H9 (cell line): Measurements from ENCODE around the gene HSD17B8. TPM values are rescaled to one million over a fixed set of nuclear protein-coding genes. Genes with fewer than 3 reads are reported as not detected.
A peak's percentile ranks its signal among the peaks of the same experiment; 100 is the strongest.

Experiments
- DNase-seq: peaks from one replicate; pipeline ENCODE4 v3.0.0-alpha.2; 2017
- H2AFZ ChIP-seq: one replicate; pipeline ENCODE4 v1.6.1; 2013; ENCODE audit warnings: mild to moderate bottlenecking, low read length, control low read depth, moderate library complexity
- H2AK5ac ChIP-seq: 2 replicates; pipeline ENCODE4 v1.6.1; 2013; ENCODE audit warnings: low read length, control low read depth, mixed read lengths; ENCODE audit not compliant: insufficient read length
- H2BK120ac ChIP-seq: one replicate; pipeline ENCODE4 v1.6.1; 2013; ENCODE audit warnings: low read depth, mild to moderate bottlenecking, low read length, control low read depth, inconsistent platforms; ENCODE audit not compliant: poor library complexity, severe bottlenecking
- H2BK12ac ChIP-seq: 2 replicates; pipeline ENCODE4 v1.6.1; 2013; ENCODE audit warnings: low read length, control low read depth, mixed read lengths, low read depth; ENCODE audit not compliant: insufficient read length
- H2BK15ac ChIP-seq: 2 replicates; pipeline ENCODE4 v1.6.1; 2013; ENCODE audit warnings: low read depth, low read length, control low read depth
- H2BK20ac ChIP-seq: one replicate; pipeline ENCODE4 v1.6.1; 2013; ENCODE audit warnings: low read depth, mild to moderate bottlenecking, low read length, control low read depth, inconsistent platforms; ENCODE audit not compliant: poor library complexity, severe bottlenecking
- H2BK5ac ChIP-seq: 2 replicates; pipeline ENCODE4 v1.6.1; 2013; ENCODE audit warnings: low read length, control low read depth, mixed read lengths; ENCODE audit not compliant: insufficient read length
- H3K14ac ChIP-seq: 2 replicates; pipeline ENCODE4 v1.6.1; 2013; ENCODE audit warnings: low read length, control low read depth; ENCODE audit not compliant: insufficient read depth
- H3K18ac ChIP-seq: 2 replicates; pipeline ENCODE4 v1.6.1; 2013; ENCODE audit warnings: low read depth, mild to moderate bottlenecking, mixed read lengths, low read length, control low read depth; ENCODE audit not compliant: insufficient read length
- H3K23ac ChIP-seq: 2 replicates; pipeline ENCODE4 v1.6.1; 2013; ENCODE audit warnings: low read length, control low read depth, mixed read lengths, low read depth; ENCODE audit not compliant: insufficient read length
- H3K23me2 ChIP-seq: 2 replicates; pipeline ENCODE4 v1.6.1; 2013; ENCODE audit warnings: low read depth, mild to moderate bottlenecking, mixed read lengths, low read length, control low read depth; ENCODE audit not compliant: insufficient read length, poor library complexity, severe bottlenecking
- H3K27ac ChIP-seq: 2 replicates; pipeline ENCODE4 v1.5.1; 2013; ENCODE audit warnings: low read length, control low read depth, mixed read lengths, low read depth; ENCODE audit not compliant: insufficient read length
- H3K27me3 ChIP-seq: 2 replicates; pipeline ENCODE4 v1.6.1; 2013; ENCODE audit warnings: low read length, control low read depth, inconsistent platforms; ENCODE audit not compliant: insufficient read depth
- H3K4ac ChIP-seq: 2 replicates; pipeline ENCODE4 v1.6.1; 2013; ENCODE audit warnings: low read depth, mild to moderate bottlenecking, control low read depth, inconsistent platforms, low read length, moderate library complexity
- H3K4me1 ChIP-seq: 2 replicates; pipeline ENCODE4 v1.6.1; 2013; ENCODE audit warnings: low read length, control low read depth, inconsistent platforms; ENCODE audit not compliant: insufficient read depth
- H3K4me2 ChIP-seq: 2 replicates; pipeline ENCODE4 v1.6.1; 2013; ENCODE audit warnings: low read length, control low read depth, mixed read lengths; ENCODE audit not compliant: insufficient read length, insufficient read depth
- H3K56ac ChIP-seq: 2 replicates; pipeline ENCODE4 v1.6.1; 2013; ENCODE audit warnings: low read depth, mild to moderate bottlenecking, mixed read lengths, low read length, control low read depth; ENCODE audit not compliant: insufficient read length
- H3K79me1 ChIP-seq: 2 replicates; pipeline ENCODE4 v1.6.1; 2013; ENCODE audit warnings: low read depth, mild to moderate bottlenecking, moderate library complexity, low read length, control low read depth, inconsistent platforms; ENCODE audit not compliant: insufficient read depth, poor library complexity, severe bottlenecking
- H3K79me2 ChIP-seq: 2 replicates; pipeline ENCODE4 v1.6.1; 2013; ENCODE audit warnings: low read length, control low read depth, inconsistent platforms; ENCODE audit not compliant: insufficient read depth
- H3K9ac ChIP-seq: 2 replicates; pipeline ENCODE4 v1.6.1; 2013; ENCODE audit warnings: low read length, control low read depth, mixed read lengths; ENCODE audit not compliant: insufficient read length; ENCODE audit errors: extremely low read depth
- H3K9me3 ChIP-seq: one replicate; pipeline ENCODE4 v1.6.1; 2013; ENCODE audit warnings: low read depth, low read length, inconsistent platforms; ENCODE audit not compliant: control insufficient read depth
- H3T11ph ChIP-seq: one replicate; pipeline ENCODE4 v1.6.1; 2013; ENCODE audit warnings: mild to moderate bottlenecking, low read length, control low read depth, inconsistent platforms
- H4K20me1 ChIP-seq: one replicate; pipeline ENCODE4 v1.6.1; 2013; ENCODE audit not compliant: control insufficient read depth, insufficient read length, insufficient read depth
- H4K5ac ChIP-seq: 2 replicates; pipeline ENCODE4 v1.6.1; 2013; ENCODE audit warnings: low read depth, mild to moderate bottlenecking, mixed read lengths, low read length, control low read depth; ENCODE audit not compliant: insufficient read length
- H4K8ac ChIP-seq: replicated peaks from 2 replicates; pipeline ENCODE4 v1.6.1; 2013; ENCODE audit warnings: low read length, control low read depth, mixed read lengths, low read depth; ENCODE audit not compliant: insufficient read length
- H4K91ac ChIP-seq: 2 replicates; pipeline ENCODE4 v1.6.1; 2013; ENCODE audit warnings: low read depth, mild to moderate bottlenecking, moderate library complexity, mixed read lengths, low read length, control low read depth; ENCODE audit not compliant: insufficient read length
- H3K27ac Mint-ChIP-seq, 3 experiments: 2 replicates in 2 of 3; 3 replicates in 1 of 3; pipeline ENCODE4 v1.8.0; 2020 to 2021; ENCODE audit warnings: mixed read lengths in 3 of 3, mild to moderate bottlenecking in 1 of 3, moderate library complexity in 1 of 3
- H3K27me3 Mint-ChIP-seq: 2 replicates; pipeline ENCODE4 v1.8.0; 2021; ENCODE audit warnings: low read depth, mild to moderate bottlenecking, moderate library complexity, mixed read lengths
- H3K36me3 Mint-ChIP-seq, 3 experiments: 2 replicates in 2 of 3; 3 replicates in 1 of 3; pipeline ENCODE4 v1.8.0; 2020 to 2021; ENCODE audit warnings: low read depth in 3 of 3, mixed read lengths in 3 of 3; ENCODE audit not compliant: insufficient read depth in 1 of 3
- H3K4me1 Mint-ChIP-seq, 2 experiments: 2 replicates each; pipeline ENCODE4 v1.8.0; 2020; ENCODE audit warnings: mixed read lengths in 2 of 2
- H3K4me3 Mint-ChIP-seq, 2 experiments: 2 replicates in 1 of 2; 3 replicates in 1 of 2; pipeline ENCODE4 v1.8.0; 2020 to 2021; ENCODE audit warnings: mild to moderate bottlenecking in 2 of 2, mixed read lengths in 2 of 2, moderate library complexity in 1 of 2
- H3K9me3 Mint-ChIP-seq, 2 experiments: 2 replicates in 1 of 2; 3 replicates in 1 of 2; pipeline ENCODE4 v1.8.0; 2020; ENCODE audit warnings: mild to moderate bottlenecking in 2 of 2, mixed read lengths in 2 of 2, moderate library complexity in 1 of 2
- WGBS: extraction: QIAGEN DNeasy Blood & Tissue Kit; methylation state at CpG from one replicate; pipeline ENCODE4 v1.1.7; 2013; ENCODE audit warnings: missing lambda C conversion rate, low lambda C conversion rate, mixed read lengths; ENCODE audit not compliant: insufficient read length; ENCODE audit errors: extremely low coverage; 5-methylcytosine and 5-hydroxymethylcytosine counted together
- total RNA-seq: library from RNA; stranded (reverse); gene quantifications from 2 replicates; pipeline ENCODE4 v1.2.1, GENCODE V29; 2021
- TF ChIP-seq, protein P1 (sequence below): fragments of 200-600 bp; sonication (generic); conservative IDR thresholded peaks from 3 replicates; pipeline ENCODE4 v1.8.0; 2021; ENCODE audit warnings: antibody characterized with exemption, mild to moderate bottlenecking

The HSD17B8 gene
- total RNA-seq, 1 experiment from 2014 or later, result 7.1 TPM

DNA sequence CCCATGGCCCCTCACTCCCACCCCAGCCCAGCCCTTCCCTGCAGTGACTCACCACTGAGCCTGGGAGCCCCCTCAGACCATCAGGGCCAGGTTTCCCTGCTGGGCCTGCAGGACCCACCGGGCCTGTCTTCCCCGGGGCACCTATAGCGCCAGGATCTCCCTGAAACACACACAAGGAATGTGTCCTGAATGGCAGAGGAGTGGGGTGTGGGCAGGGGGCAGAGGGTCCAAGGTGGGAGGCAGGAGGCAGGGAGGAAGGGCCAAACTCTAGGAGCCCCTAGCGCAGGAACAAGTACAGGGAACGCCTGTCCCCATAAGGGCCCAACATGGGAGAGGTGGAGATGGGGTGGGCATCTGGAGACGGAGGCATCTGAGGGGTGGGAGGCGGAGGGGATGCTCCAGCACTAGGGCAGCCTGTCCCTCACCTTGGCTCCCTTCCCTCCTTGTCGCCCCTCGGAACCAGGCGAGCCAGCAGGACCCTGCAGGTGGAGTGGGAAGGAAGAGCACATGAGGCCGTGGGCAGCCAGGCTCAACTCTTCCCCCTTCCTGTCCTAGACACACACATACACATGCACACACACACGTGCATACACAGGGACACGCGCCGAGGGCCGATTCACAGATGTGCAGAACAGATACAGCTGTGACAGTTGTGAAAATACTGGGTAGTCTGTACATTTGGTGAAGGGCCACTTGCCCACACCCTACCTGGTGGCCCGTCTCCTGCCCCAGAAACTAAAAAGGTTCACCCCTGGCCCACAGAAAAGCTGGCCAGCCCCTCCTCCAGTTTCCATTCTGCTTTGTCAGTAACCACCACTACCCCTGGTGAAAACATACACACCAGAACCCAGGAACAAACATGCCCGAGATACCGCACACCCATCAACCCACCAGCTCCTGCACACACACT lies 36.8 kb upstream of the HSD17B8 start:
- no peak overlapping the region for H3K4ac ChIP-seq
- no peak overlapping the region for H2AK5ac ChIP-seq
- H3K14ac ChIP-seq, result no peak overlapping the region; the same call in 1 of the 2 replicates
- H3K9me3 ChIP-seq, result no peaks in the 10 kb centered on the region
- no peak overlapping the region for H3K18ac ChIP-seq
- peaks cover 3% of the 10 kb centered on the region for H4K20me1 ChIP-seq
- Mint-ChIP-seq H3K36me3 (no peaks in the 10 kb centered on the region), H3K27ac (no peak overlapping the region; a peak in 1 of 7 replicates), H3K4me3 (no peak overlapping the region), H3K4me1 (peaks cover 8 to 12% of the 10 kb centered on the region in 2 experiments), H3K9me3 (no peaks in the 10 kb centered on the region), H3K27me3 (peaks cover 17% of the 10 kb centered on the region)
- H3K9ac ChIP-seq, result no peak overlapping the region
- no peaks in the 10 kb centered on the region for H3K27me3 ChIP-seq
- no peak overlapping the region for H2BK20ac ChIP-seq
- H2BK12ac ChIP-seq, result no peak overlapping the region
- DNase-seq, result peak; percentile 22
- no peak overlapping the region for H2AFZ ChIP-seq
- no peak overlapping the region for H4K91ac ChIP-seq
- no peak overlapping the region for H4K5ac ChIP-seq
- no peak overlapping the region for H3K4me2 ChIP-seq
- H2BK5ac ChIP-seq, result no peak overlapping the region
- H3K79me2 ChIP-seq, result no peaks in the 10 kb centered on the region
- H2BK120ac ChIP-seq, result no peak overlapping the region
- no peak overlapping the region for H3T11ph ChIP-seq
- no peak overlapping the region for H3K56ac ChIP-seq
- no peak overlapping the region for H3K27ac ChIP-seq
- no peaks in the 10 kb centered on the region for H3K4me1 ChIP-seq
- no peak overlapping the region for H4K8ac ChIP-seq
- H3K79me1 ChIP-seq, result no peaks in the 10 kb centered on the region
- TF ChIP-seq, protein P1, sequence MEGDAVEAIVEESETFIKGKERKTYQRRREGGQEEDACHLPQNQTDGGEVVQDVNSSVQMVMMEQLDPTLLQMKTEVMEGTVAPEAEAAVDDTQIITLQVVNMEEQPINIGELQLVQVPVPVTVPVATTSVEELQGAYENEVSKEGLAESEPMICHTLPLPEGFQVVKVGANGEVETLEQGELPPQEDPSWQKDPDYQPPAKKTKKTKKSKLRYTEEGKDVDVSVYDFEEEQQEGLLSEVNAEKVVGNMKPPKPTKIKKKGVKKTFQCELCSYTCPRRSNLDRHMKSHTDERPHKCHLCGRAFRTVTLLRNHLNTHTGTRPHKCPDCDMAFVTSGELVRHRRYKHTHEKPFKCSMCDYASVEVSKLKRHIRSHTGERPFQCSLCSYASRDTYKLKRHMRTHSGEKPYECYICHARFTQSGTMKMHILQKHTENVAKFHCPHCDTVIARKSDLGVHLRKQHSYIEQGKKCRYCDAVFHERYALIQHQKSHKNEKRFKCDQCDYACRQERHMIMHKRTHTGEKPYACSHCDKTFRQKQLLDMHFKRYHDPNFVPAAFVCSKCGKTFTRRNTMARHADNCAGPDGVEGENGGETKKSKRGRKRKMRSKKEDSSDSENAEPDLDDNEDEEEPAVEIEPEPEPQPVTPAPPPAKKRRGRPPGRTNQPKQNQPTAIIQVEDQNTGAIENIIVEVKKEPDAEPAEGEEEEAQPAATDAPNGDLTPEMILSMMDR, result no peak
- no peaks in the 10 kb centered on the region for H3K23me2 ChIP-seq
- H2BK15ac ChIP-seq, result no peak overlapping the region
- no CpG with 5 or more reads among the region's 19 CpGs for WGBS
- no peak overlapping the region for H3K23ac ChIP-seq
